A549 (cell line): ENCODE data around the gene SLC9A2. TPM values are rescaled to one million over a fixed set of nuclear protein-coding genes. Genes with fewer than 3 reads are reported as not detected.

Experiments used
- ATAC-seq, 2 experiments: fragments of 200-7000 bp in 1 of 2; fragments of >200 bp in 1 of 2; cut with Nextera tagmentation in 1 of 2; cut with Tn5 transposase in 1 of 2; 3 replicates each; pipeline versions ENCODE4 v1.8.0 to v1.9.1; 2018 to 2020; ENCODE audit warnings: mild to moderate bottlenecking in 1 of 2, moderate library complexity in 1 of 2
- CTCF ChIA-PET: fragments of 300-600 bp; sonication (Branson Sonifier 250); formaldehyde crosslinking; extraction: SDS; loops from one replicate; lab custom pipeline; 2021; ENCODE audit warnings: antibody characterized with exemption, inconsistent platforms; lab: Yijun Ruan, JAX
- POLR2A ChIA-PET: fragments of 350-600 bp; formaldehyde crosslinking; extraction: SDS; loops from one replicate; lab custom pipeline; 2021; ENCODE audit warnings: antibody characterized with exemption, inconsistent platforms; lab: Yijun Ruan, JAX
- DNase-seq, 2 experiments: peaks; one replicate each; pipeline versions ENCODE4 v3.0.0 to v3.0.0-alpha.2; 2011 to 2016; ENCODE audit warnings: low read depth in 1 of 2, low spot score in 1 of 2
- FAIRE-seq: peaks from 2 replicates; lab custom pipeline; 2011; peaks lifted over from hg19 to GRCh38; lab: Jason Lieb, UNC
- H3K27ac ChIP-seq, 2 experiments: fragments of >200 bp; sonication (Bioruptor Twin); formaldehyde crosslinking; 3 replicates each; pipeline ENCODE4 v1.5.1; 2016 to 2017
- H3K4me1 ChIP-seq: fragments of >200 bp; sonication (Bioruptor Twin); formaldehyde crosslinking; 3 replicates; pipeline ENCODE4 v1.6.1; 2016
- H3K4me2 ChIP-seq: fragments of >200 bp; sonication (Bioruptor Twin); formaldehyde crosslinking; 3 replicates; pipeline ENCODE4 v1.6.1; 2016
- H3K4me3 ChIP-seq: fragments of >200 bp; sonication (Bioruptor Twin); formaldehyde crosslinking; 3 replicates; pipeline ENCODE4 v1.5.1; 2016
- H3K9me3 ChIP-seq: fragments of >200 bp; sonication (Bioruptor Twin); formaldehyde crosslinking; 3 replicates; pipeline ENCODE4 v1.6.1; 2016
- FOXS1 ChIP-seq: fragments of 250-450 bp; sonication (Bioruptor Pico); IDR thresholded peaks from 2 replicates; pipeline ENCODE4 v1.5.0; 2020; ENCODE audit warnings: mild to moderate bottlenecking, moderate library complexity
- HEYL ChIP-seq: fragments of 250-450 bp; sonication (Bioruptor Pico); IDR thresholded peaks from 2 replicates; pipeline ENCODE4 v1.8.0; 2021; ENCODE audit warnings: mild to moderate bottlenecking, moderate library complexity
- JUN ChIP-seq, 2 experiments: fragments of >200 bp; sonication (Bioruptor Twin); formaldehyde crosslinking; IDR thresholded peaks; 2 replicates in 1 of 2; 3 replicates in 1 of 2; pipeline ENCODE4 v1.6.1; 2016 to 2017
- JUNB ChIP-seq: fragments of >200 bp; sonication (Bioruptor Twin); formaldehyde crosslinking; IDR thresholded peaks from 2 replicates; pipeline ENCODE4 v1.6.1; 2016
- MAFK ChIP-seq: fragments of 450-650 bp; IDR thresholded peaks from 2 replicates; pipeline ENCODE4 v1.6.1; 2014; ENCODE audit not compliant: partially characterized antibody
- NR3C1 ChIP-seq: fragments of >200 bp; sonication (Bioruptor Twin); formaldehyde crosslinking; IDR thresholded peaks from 3 replicates; pipeline ENCODE4 v1.6.1; 2017
- ZFP36 ChIP-seq: fragments of 450-650 bp; IDR thresholded peaks from 2 replicates; pipeline ENCODE4 v1.6.1; 2014; ENCODE audit warnings: borderline replicate concordance; ENCODE audit not compliant: partially characterized antibody
- ZNF302 ChIP-seq: fragments of 250-450 bp; sonication (Bioruptor Pico); IDR thresholded peaks from 2 replicates; pipeline ENCODE4 v1.9.0; 2021; ENCODE audit warnings: inconsistent platforms, mild to moderate bottlenecking, moderate library complexity
- ZSCAN20 ChIP-seq: fragments of 250-450 bp; sonication (Bioruptor Pico); IDR thresholded peaks from 2 replicates; pipeline ENCODE4 v1.8.0; 2022; ENCODE audit warnings: mild to moderate bottlenecking, moderate library complexity
- WGBS: methylation state at CpG from one replicate; pipeline ENCODE4 v1.1.6; 2017; ENCODE audit errors: missing lambda C conversion rate; 5-methylcytosine and 5-hydroxymethylcytosine counted together
- polyA plus RNA-seq, 4 experiments: library from polyadenylated mRNA; depleted of rRNA in 3 of 4; stranded (reverse); fragments of >200 nt; fragmentation: RNase III in 1 of 4; extraction: RNeasy Plus Mini Kit Qiagen cat#74134 plus additional on column Dnase treatment in 1 of 4; gene quantifications; 2 replicates in 3 of 4; 3 replicates in 1 of 4; pipeline ENCODE4 v1.2.3, GENCODE V29; 2011 to 2017
- TF ChIP-seq, protein P1 (sequence below): IDR thresholded peaks from 2 replicates; pipeline ENCODE4 v1.6.1; 2012
- TF ChIP-seq, protein P2 (sequence below): fragments of 450-650 bp; IDR thresholded peaks from 2 replicates; pipeline ENCODE4 v1.6.1; 2014; ENCODE audit warnings: antibody characterized with exemption
- TF ChIP-seq, protein P3 (sequence below): fragments of 200-600 bp; sonication (generic); IDR thresholded peaks from 2 replicates; pipeline ENCODE4 v1.6.1; 2016; ENCODE audit warnings: antibody characterized with exemption, mild to moderate bottlenecking, moderate library complexity
- TF ChIP-seq, protein P4 (sequence below): fragments of >200 bp; sonication (Bioruptor Twin); formaldehyde crosslinking; IDR thresholded peaks from 2 replicates; pipeline ENCODE4 v1.6.1; 2016

SLC9A2 gene
- polyA plus RNA-seq, 2 of the 4 experiments (the other 2 are of a cell fraction) = 3.0 to 4.1 TPM

DNA sequence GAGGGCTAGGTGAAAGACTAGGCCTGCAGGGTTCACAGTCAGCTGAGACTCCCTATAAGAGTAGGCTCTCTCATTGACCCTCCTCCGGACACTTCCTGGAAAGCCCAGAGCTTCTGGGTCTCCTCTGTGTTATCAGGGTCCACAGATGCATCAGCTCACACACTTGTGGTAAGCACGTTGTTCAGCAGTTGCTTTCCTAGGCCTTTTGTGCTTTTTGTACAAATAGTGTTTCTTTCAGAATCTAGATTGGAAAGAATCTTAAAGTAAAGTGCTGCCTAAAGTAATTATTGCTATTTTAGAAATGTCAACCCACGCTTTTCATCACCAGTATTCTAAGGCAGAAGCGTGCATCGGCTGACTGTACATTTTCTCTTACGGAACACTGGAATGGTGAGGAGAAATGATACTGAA lies 15.5 kb downstream of the SLC9A2 start (continued):
- TF ChIP-seq, protein P1, sequence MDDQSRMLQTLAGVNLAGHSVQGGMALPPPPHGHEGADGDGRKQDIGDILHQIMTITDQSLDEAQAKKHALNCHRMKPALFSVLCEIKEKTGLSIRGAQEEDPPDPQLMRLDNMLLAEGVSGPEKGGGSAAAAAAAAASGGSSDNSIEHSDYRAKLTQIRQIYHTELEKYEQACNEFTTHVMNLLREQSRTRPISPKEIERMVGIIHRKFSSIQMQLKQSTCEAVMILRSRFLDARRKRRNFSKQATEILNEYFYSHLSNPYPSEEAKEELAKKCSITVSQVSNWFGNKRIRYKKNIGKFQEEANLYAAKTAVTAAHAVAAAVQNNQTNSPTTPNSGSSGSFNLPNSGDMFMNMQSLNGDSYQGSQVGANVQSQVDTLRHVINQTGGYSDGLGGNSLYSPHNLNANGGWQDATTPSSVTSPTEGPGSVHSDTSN = no peak
- TF ChIP-seq NR3C1 (no peak), ZFP36 (no peak)
- TF ChIP-seq, protein P2, sequence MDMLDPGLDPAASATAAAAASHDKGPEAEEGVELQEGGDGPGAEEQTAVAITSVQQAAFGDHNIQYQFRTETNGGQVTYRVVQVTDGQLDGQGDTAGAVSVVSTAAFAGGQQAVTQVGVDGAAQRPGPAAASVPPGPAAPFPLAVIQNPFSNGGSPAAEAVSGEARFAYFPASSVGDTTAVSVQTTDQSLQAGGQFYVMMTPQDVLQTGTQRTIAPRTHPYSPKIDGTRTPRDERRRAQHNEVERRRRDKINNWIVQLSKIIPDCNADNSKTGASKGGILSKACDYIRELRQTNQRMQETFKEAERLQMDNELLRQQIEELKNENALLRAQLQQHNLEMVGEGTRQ = no peak

DNA sequence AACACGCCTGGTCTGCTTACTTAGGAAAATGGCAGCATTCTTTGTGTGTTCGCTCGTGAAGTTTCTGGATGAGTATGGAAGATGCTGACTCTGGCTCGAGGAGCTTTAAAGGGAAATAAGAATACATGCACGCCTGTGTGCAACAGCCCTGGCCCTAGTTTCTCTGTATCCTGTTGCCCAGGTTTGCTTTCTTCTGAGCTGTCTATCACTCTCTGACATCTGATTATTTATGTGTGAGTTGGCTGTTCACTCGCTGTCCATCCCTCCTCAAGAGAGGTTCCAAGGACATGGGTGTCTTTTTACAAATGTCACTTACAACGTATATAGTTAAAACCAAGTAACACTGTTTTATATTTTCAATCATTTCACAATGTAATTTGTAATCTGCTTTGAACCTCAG lies 16.0 kb downstream of the SLC9A2 start:
- ATAC-seq (no peak), DNase-seq (no peak)
- no peak overlapping the region for H3K27ac ChIP-seq
- H3K4me3 ChIP-seq = no peak overlapping the region
- no peak overlapping the region for H3K4me2 ChIP-seq
- no peaks in the 10 kb centered on the region for H3K9me3 ChIP-seq
- TF ChIP-seq ZNF302 (CRISPR knock-in tag) (no peak), JUN (IDR thresholded peaks at IDR 0.05) (no peak)
- TF ChIP-seq, protein P2 = no peak
- TF ChIP-seq, all 56 proteins: peak for 0
- ChIA-PET CTCF (interaction anchor here (0.6 to 1.8 kb wide), 4 partner anchors 9 to 29 kb away, joined by 3 to 8 read pairs (median 4); no protein-coding TSS in a partner anchor), POLR2A (no interaction called here)
- WGBS = 73% methylated on average over 7 of the region's 7 CpGs
- no peaks in the 10 kb centered on the region for H3K4me1 ChIP-seq
- FAIRE-seq = no peak

DNA sequence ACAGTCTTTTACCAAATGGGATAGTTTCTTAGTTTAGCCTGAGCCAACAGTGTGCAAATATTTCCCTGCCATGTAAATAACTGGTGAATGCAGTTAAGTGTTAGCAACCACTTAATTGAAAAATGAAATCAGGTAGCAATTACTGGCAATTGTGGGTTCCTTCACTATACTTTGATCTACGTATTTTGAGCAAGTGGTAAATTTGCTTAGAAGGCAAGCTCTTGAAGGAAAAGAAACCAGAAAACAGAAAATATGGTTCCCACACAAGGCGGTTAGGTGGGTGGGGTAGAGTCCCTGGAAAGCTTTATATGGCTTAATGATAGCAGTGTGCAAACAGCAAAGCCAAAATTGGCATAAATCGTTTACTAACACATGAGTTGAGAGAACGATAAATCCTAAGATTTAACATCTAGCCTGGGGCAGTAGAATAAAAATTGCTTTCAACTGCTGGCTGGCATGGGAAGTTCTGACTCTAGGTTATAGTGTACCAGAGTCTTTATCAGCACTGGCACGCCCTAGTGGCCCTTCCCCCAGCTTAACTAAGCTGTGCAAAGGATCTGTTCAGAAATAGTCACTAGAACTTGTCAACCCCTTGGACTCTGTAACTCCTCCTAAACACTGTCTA lies 17.0 kb downstream of the SLC9A2 start:
- no peak overlapping the region for H3K27ac ChIP-seq
- 60% methylated on average over 5 of the region's 5 CpGs for WGBS
- no peak overlapping the region for H3K4me2 ChIP-seq
- CTCF ChIA-PET = interaction anchor here (1.2 to 2.3 kb wide), 2 partner anchors 8 to 67 kb away, joined by 4 to 5 read pairs; no protein-coding TSS in a partner anchor
- DNase-seq = no peak
- no peak for FAIRE-seq
- no peak for ATAC-seq
- no peak for TF ChIP-seq JUNB
- no peak for TF ChIP-seq HEYL (CRISPR knock-in tag)
- TF ChIP-seq ZSCAN20 (CRISPR knock-in tag) = no peak
- TF ChIP-seq MAFK = no peak
- TF ChIP-seq NR3C1 = no peak
- TF ChIP-seq JUN (IDR thresholded peaks at IDR 0.05) = no peak
- TF ChIP-seq, protein P3, sequence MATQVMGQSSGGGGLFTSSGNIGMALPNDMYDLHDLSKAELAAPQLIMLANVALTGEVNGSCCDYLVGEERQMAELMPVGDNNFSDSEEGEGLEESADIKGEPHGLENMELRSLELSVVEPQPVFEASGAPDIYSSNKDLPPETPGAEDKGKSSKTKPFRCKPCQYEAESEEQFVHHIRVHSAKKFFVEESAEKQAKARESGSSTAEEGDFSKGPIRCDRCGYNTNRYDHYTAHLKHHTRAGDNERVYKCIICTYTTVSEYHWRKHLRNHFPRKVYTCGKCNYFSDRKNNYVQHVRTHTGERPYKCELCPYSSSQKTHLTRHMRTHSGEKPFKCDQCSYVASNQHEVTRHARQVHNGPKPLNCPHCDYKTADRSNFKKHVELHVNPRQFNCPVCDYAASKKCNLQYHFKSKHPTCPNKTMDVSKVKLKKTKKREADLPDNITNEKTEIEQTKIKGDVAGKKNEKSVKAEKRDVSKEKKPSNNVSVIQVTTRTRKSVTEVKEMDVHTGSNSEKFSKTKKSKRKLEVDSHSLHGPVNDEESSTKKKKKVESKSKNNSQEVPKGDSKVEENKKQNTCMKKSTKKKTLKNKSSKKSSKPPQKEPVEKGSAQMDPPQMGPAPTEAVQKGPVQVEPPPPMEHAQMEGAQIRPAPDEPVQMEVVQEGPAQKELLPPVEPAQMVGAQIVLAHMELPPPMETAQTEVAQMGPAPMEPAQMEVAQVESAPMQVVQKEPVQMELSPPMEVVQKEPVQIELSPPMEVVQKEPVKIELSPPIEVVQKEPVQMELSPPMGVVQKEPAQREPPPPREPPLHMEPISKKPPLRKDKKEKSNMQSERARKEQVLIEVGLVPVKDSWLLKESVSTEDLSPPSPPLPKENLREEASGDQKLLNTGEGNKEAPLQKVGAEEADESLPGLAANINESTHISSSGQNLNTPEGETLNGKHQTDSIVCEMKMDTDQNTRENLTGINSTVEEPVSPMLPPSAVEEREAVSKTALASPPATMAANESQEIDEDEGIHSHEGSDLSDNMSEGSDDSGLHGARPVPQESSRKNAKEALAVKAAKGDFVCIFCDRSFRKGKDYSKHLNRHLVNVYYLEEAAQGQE = no peak
- TF ChIP-seq FOXS1 (CRISPR knock-in tag) = no peak
- TF ChIP-seq, all 56 proteins: peak for 0
- POLR2A ChIA-PET = no interaction called here
- H3K9me3 ChIP-seq = no peaks in the 10 kb centered on the region
- no peak overlapping the region for H3K4me3 ChIP-seq
- H3K4me1 ChIP-seq = no peaks in the 10 kb centered on the region

DNA sequence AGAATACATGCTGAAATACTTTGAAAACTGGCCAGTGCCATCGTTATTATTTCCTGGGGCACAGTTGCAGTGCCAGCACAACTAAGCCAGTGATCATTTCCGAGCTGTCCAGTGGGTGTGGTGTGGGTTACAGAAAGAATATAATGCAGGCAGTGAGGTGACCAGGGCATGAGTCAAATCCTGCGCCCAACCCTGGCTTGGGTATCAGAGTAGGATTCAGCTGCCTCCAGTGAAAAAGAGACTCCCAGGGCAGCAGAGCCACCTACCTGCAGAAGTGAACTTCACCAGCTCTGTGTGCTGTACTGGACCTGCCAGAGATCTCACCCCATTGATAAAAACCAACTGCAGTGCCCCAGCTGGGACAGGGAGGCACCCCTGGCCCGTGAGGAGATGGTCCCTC lies 18.0 kb downstream of the SLC9A2 start:
- TF ChIP-seq, protein P4, sequence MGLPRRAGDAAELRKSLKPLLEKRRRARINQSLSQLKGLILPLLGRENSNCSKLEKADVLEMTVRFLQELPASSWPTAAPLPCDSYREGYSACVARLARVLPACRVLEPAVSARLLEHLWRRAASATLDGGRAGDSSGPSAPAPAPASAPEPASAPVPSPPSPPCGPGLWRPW = no peak
- FAIRE-seq (no peak), DNase-seq (no peak), ATAC-seq (no peak; a peak in 1 of 6 replicates)
- WGBS = 44% methylated on average over 4 of the region's 4 CpGs
- H3K4me2 ChIP-seq = no peak overlapping the region
- ChIA-PET POLR2A (no interaction called here), CTCF (interaction anchor here (1.0 to 2.3 kb wide), 6 partner anchors 11 to 164 kb away, joined by 3 to 5 read pairs (median 4); partner anchors contain the start of gene SLC9A4)
- H3K9me3 ChIP-seq = no peaks in the 10 kb centered on the region
- no peak overlapping the region for H3K4me3 ChIP-seq
- no peak overlapping the region for H3K27ac ChIP-seq
- H3K4me1 ChIP-seq = no peaks in the 10 kb centered on the region
